Measurements from ENCODE around the gene ARPC2.
"Not testable (repeated sequence)": the region's sequence is repeated elsewhere in the genome, so short reads cannot be mapped to it uniquely, and the experiment has no call there.

ARPC2 gene

GRCh38 chr2:218271865-218272530 lies 55.0 kb downstream of the ARPC2 start:
- DNase-seq = no peak

- DNase-seq = no peak
Observed at GRCh38 chr2:218272531-218273212, 55.7 kb downstream of the ARPC2 start.

GRCh38 chr2:218273214-218273907 lies 56.4 kb downstream of the ARPC2 start:
- DNase-seq = not testable (repeated sequence)

GRCh38 chr2:218273908-218274249 lies 56.9 kb downstream of the ARPC2 start:
- no peak for DNase-seq

GRCh38 chr2:218274586-218274985 lies 57.6 kb downstream of the ARPC2 start:
- DNase-seq = no peak

- DNase-seq = no peak
Observed at GRCh38 chr2:218275371-218276072, 58.5 kb downstream of the ARPC2 start.

- no peak for DNase-seq
Observed at GRCh38 chr2:218276986-218277755, 60.2 kb downstream of the ARPC2 start.

- DNase-seq = no peak
Observed at GRCh38 chr2:218277921-218278320, 60.9 kb downstream of the ARPC2 start.

GRCh38 chr2:218278531-218279360 lies 61.8 kb downstream of the ARPC2 start:
- DNase-seq = no peak

- no peak for DNase-seq
Observed at GRCh38 chr2:218280260-218280870, 63.4 kb downstream of the ARPC2 start.

- DNase-seq = no peak
Observed at GRCh38 chr2:218281449-218281848, 64.5 kb downstream of the ARPC2 start.

GRCh38 chr2:218282173-218282991 lies 65.4 kb downstream of the ARPC2 start:
- no peak for DNase-seq

GRCh38 chr2:218284106-218284811 lies 67.3 kb downstream of the ARPC2 start:
- DNase-seq = no peak

- DNase-seq = no peak
Observed at GRCh38 chr2:218285604-218286003, 68.6 kb downstream of the ARPC2 start.

GRCh38 chr2:218286570-218287459 lies 69.8 kb downstream of the ARPC2 start:
- peak; percentile 87 for DNase-seq

GRCh38 chr2:218289639-218290315 lies 72.8 kb downstream of the ARPC2 start:
- DNase-seq = no peak

GRCh38 chr2:218290316-218291261 lies 73.6 kb downstream of the ARPC2 start:
- DNase-seq = no peak

Data from SIG-M5 (cell line).